Measurements from ENCODE around the gene TREML1. TPM values are rescaled to one million over a fixed set of nuclear protein-coding genes. Genes with fewer than 3 reads are reported as not detected.

TREML1 gene
- total RNA-seq, 4 donors from 2014 or later = 8.2 TPM; not detected in 3

GRCh38 chr6:41162687-41163418 is 8.7 kb upstream of the TREML1 start, which contains the start of gene TREM2:
TSS of gene TREM2 (minus strand) at chr6:41163116. CDS start at chr6:41163082, 34 bp downstream.
- Histone ChIP-seq H3K36me3 (no peaks in the 10 kb centered on the region), H3K27ac (no peak within 1 kb of the TSS), H3K9me3 (no peaks in the 10 kb centered on the region), H3K4me1 (no peaks in the 10 kb centered on the region), H3K27me3 (no peaks in the 10 kb centered on the region), H3K4me3 (no peak within 1 kb of the TSS)
- no peak for TF ChIP-seq POLR2A (IDR thresholded peaks at IDR 0.05)
- DNase-seq = no peak
- intact Hi-C loops (cut with DNase I; ENCODE audit: low total_unique reads) = no loop called here

- no peaks in the 10 kb centered on the region for H3K4me1 ChIP-seq
- no peak overlapping the region for H3K4me3 ChIP-seq
- intact Hi-C loops (cut with DNase I; ENCODE audit: low total_unique reads) = no loop called here
- no peak for DNase-seq
- no peak overlapping the region for H3K27ac ChIP-seq
- no peak for TF ChIP-seq POLR2A (IDR thresholded peaks at IDR 0.05)
- no peak for TF ChIP-seq CTCF (IDR thresholded peaks at IDR 0.05)
- no peaks in the 10 kb centered on the region for H3K27me3 ChIP-seq
- no peaks in the 10 kb centered on the region for H3K36me3 ChIP-seq
- H3K9me3 ChIP-seq = no peaks in the 10 kb centered on the region
Measured at GRCh38 chr6:41161851-41162552, 7.9 kb upstream of the TREML1 start.

GRCh38 chr6:41161380-41161779 is 7.2 kb upstream of the TREML1 start:
- H3K9me3 ChIP-seq = no peaks in the 10 kb centered on the region
- no peak overlapping the region for H3K4me3 ChIP-seq
- TF ChIP-seq CTCF (IDR thresholded peaks at IDR 0.05) (no peak), POLR2A (IDR thresholded peaks at IDR 0.05) (no peak)
- no peaks in the 10 kb centered on the region for H3K36me3 ChIP-seq
- DNase-seq = no peak
- no peaks in the 10 kb centered on the region for H3K27me3 ChIP-seq
- intact Hi-C loops (cut with DNase I; ENCODE audit: low total_unique reads) = no loop called here
- H3K4me1 ChIP-seq = no peaks in the 10 kb centered on the region
- H3K27ac ChIP-seq = no peak overlapping the region

GRCh38 chr6:41160933-41161332 is 6.8 kb upstream of the TREML1 start:
- TF ChIP-seq CTCF (IDR thresholded peaks at IDR 0.05) = no peak
- DNase-seq = no peak
- no peaks in the 10 kb centered on the region for H3K36me3 ChIP-seq
- H3K4me1 ChIP-seq = no peaks in the 10 kb centered on the region
- H3K4me3 ChIP-seq = no peak overlapping the region
- no peaks in the 10 kb centered on the region for H3K9me3 ChIP-seq
- H3K27ac ChIP-seq = no peak overlapping the region
- intact Hi-C loops (cut with DNase I; ENCODE audit: low total_unique reads) = no loop called here
- H3K27me3 ChIP-seq = no peaks in the 10 kb centered on the region

GRCh38 chr6:41159415-41160082 is 5.4 kb upstream of the TREML1 start:
- Histone ChIP-seq H3K36me3 (no peaks in the 10 kb centered on the region), H3K9me3 (no peaks in the 10 kb centered on the region), H3K4me3 (no peak overlapping the region), H3K27me3 (no peaks in the 10 kb centered on the region), H3K27ac (no peak overlapping the region), H3K4me1 (no peaks in the 10 kb centered on the region)
- intact Hi-C loops (cut with DNase I; ENCODE audit: low total_unique reads) = no loop called here
- TF ChIP-seq POLR2A (IDR thresholded peaks at IDR 0.05) = no peak
- TF ChIP-seq CTCF (IDR thresholded peaks at IDR 0.05) = no peak
- DNase-seq = no peak

All from uterus (tissue), 4 donors.